Stimulated activated CD4-positive, alpha-beta T cell treated with anti-CD3 and anti-CD28 coated beads, Interleukin-12 subunit alpha, Interleukin-12 subunit beta, amount 100 ng/mL, for 48 hours (primary cell): Measurements from ENCODE around the gene SMOC2.

ENCODE experiments used
- DNase-seq, 3 donors: peaks; one replicate each; pipeline ENCODE4 v3.0.0-alpha.2; 2020; ENCODE audit warnings: low read depth in 2 of 3, low spot score in 1 of 3

The SMOC2 gene

DNA sequence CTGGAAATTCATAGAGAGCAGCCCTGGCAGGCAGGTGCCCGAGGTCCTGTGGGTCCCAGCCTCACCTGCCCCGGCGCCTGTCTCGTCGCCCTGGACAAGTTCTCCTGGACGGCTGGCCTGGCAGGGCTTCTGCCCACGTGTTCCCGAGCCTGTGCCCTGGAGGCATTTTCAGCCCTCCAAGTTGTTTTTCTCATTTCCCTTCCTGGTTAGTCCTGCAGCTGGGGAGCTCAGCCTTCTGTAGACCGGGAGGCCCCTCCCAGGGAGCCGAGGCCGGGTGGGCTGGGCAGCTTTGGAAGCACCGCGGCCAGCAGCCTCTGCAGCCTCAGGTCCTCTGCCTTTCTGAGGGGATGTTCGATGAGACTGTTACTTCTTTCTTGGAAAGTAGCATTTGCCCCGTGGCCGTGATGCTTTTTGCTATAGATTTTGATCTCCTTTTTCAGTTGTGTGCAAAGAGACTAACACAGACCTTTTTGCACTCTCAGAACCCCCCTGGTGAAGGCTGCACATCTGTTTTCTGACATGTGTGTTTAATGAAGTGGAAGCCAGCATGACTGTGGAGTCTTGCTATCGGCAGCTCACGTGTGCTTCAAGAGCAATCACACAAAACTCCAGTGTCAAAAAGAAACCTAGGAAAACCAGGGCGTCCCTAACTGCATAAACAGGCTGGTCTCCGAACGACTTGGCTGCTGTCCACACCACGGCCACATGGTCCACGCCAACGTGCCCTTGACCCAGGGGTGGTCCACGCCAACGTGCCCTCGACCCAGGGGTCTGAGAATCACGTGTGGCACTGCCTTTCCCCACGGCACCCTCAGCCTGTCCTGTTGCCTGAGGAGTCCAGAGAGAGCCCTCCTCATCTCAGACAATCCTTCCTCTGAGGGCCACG is 207.5 kb downstream of the SMOC2 start:
- DNase-seq, result no peak

DNA sequence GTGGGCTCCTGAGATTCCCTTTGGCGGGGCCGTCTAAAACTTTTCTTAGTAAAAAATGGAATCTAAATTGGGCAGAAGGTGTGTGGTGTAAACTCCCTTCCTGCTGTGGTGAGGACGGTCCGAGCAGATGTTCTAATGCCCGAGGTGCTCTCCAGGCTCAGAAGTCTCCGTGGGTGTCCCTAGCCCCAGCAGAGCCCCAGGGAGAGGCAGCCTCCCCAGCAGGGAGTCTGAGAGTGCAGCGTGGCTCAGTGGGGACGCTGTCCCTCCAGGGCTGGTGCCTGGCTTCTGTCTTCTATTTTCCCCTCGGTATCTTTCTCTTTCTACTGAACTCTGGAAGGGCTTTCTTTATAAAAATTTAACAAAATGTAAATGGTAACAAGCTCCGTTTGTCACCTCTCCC is 208.2 kb downstream of the SMOC2 start:
- no peak for DNase-seq

DNA sequence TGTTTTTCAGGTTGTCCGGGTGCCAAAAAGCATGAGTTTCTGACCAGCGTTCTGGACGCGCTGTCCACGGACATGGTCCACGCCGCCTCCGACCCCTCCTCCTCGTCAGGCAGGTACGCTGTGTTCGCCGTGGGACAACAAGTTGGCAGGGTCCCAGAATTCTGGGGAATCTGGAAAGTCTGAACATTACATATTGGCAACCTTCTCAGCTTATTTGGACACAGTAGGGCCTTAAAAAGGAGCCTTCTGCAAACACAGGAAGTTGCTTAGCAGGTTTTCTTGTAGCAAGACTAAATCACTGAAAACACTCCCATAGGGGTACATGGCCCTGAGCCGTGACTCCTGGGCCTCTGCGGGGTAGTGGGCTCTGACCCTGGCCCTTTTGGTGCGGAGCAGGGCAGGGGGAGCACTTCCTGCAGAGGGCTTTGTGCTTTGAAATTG is 209.7 kb downstream of the SMOC2 start:
- DNase-seq, result no peak

DNA sequence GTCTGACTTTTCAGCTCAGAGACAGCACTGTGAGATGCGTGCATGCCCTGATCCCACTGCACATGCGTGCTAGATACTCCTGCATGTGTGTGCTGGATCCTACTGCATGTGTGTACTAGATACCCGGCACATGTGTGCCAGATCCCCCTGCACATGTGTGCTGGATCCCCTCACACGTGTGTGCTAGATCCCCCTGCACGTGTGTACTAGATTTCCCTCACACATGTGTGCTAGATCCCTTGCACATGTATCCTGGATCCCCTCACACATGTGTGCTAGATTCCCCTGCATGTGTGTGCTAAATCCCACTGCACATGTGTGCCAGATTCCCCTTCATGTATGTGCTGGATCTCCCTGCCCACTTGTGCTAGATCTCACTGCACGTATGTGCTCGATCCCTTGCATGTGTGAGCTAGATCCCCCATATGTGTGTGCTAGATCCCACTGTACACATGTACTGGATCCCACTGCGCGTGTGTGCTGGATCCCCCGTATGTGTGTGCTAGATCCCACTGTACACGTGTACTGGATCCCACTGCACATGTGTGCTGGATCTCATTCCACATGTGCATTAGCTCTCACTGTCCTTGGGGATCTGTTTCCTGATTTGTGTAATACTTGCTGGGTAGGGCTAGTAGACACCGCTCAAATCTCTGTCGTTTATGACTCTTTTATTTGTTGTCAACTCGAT is 214.6 kb downstream of the SMOC2 start:
- no peak for DNase-seq

DNA sequence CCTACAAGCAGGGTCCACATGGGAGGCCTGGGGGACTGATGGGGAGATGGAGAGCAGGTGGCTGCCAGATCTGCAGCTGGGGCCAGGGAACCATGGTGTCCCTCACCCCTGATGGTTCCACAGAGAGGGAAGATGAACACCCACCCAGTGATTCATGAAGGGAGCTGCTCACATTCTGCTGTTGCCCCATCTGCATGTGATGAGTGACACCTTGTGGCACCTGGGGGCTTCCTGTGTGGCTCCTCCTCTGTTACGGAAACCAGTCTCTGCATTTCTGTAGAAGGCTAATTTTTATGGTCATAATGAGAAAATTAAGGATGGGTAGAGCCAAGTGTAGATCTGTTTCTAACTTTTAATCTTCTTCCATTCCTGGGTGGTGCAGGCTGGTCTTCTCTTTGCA is 217.1 kb downstream of the SMOC2 start:
- no peak for DNase-seq

DNA sequence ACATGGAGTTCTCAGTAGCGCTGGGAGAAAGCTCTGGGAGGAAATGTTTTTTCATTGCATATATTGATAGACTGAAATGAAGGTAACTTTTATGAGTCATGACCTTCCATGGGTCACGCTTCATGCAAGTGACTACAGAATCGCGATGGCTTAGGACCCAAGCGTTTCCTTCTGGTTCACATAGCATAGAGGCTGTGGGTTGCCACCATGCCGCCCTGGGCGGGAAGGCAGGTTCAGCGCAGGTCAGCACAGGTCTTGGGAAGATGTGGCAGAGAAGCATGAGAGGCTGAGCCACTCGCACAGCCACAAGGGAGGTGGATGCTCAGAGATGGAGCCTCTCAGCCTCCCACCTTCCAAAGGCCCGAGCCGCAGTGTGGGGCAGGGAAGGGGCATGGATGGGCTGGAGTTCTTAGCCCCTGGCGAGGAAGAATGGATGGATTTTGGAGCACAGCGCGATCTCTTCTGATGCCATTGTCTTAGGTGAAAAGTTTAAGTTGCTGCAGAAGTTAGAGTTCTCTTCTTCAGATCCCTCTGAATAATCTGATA is 219.5 kb downstream of the SMOC2 start:
- DNase-seq, result no peak

DNA sequence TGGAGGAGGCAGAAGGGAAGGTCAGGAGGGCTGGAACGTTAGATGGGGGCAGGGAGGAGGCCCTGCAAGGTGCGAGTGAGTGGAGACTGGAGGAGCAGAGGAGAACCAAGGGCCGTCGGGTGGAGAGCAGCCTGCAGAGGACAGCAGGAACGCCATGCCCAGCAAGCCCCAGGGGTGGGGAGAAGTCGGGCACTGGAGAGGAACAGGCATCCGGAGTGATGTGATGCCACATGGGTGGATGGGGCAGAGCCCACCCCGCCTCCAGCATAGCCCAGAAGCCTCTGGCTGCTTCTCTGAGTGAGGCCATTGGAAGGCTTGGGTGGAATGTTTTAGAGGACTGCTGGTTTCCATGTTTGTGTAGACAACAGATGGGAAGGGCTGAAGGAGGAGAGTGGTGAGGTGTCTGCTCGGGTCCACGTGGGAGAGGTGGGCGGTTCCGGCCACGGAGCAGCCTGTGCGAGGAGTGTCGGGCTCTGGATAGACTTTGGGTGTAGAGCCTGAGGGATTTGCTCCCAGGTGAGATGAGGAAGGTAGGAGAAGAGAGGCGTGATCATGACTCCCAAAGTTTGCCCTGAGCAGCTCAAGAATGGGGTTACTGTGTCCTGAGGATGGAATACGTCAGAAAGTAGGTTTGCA is 221.4 kb downstream of the SMOC2 start:
- no peak for DNase-seq

DNA sequence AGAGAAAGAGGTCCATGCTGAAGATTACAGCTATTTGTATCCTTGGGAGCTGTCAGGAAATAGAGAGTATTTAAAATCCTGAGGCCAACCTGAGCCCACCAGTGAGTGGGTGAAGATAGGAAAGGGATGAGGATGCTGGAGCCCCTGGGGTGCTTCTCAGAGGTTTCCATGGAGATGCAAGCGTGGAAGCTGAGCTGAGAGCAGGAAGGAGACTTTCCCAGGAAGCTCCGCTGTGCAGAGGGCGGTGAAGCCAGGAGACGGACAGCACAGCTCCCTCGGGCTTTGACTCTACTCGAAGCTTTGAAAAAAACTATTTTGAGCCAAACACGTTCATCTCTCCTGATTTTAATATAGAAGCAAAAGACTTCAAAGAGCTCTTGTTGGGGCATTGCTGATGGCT is 222.1 kb downstream of the SMOC2 start:
- no peak for DNase-seq

DNA sequence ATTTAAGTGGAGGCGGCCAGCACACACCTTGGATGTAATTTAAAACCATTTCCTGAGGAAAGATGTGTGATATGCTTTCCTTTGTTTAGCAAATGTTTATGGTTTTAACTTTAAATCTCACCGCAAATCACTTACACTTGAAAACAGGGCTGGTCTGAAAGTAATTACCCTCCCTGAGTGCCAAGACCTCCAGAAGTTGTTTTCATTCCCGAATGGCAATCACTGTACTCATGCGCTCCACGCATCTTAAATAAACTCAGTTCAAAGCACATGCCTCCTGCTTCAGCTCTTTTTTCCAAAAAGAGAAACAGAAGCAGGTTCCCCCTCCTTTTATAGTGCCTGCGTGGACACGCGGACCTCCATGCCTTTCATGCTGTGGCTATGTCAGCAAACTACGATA is 224.0 kb downstream of the SMOC2 start:
- no peak for DNase-seq

DNA sequence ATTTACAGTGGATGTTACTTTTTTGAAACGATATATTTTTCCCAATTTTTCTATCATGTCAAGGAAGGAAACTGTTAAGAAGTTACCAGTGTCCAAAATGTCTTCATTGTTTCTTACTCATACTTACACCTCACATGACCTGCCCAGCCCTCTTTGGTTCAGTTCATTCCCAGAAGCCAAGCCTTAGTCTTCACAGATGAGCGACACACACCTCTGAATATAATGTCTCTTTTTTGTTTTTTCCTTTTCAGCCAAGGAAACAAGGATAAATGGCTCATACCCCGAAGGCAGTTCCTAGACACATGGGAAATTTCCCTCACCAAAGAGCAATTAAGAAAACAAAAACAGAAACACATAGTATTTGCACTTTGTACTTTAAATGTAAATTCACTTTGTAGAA is 225.2 kb downstream of the SMOC2 start:
- no peak for DNase-seq

DNA sequence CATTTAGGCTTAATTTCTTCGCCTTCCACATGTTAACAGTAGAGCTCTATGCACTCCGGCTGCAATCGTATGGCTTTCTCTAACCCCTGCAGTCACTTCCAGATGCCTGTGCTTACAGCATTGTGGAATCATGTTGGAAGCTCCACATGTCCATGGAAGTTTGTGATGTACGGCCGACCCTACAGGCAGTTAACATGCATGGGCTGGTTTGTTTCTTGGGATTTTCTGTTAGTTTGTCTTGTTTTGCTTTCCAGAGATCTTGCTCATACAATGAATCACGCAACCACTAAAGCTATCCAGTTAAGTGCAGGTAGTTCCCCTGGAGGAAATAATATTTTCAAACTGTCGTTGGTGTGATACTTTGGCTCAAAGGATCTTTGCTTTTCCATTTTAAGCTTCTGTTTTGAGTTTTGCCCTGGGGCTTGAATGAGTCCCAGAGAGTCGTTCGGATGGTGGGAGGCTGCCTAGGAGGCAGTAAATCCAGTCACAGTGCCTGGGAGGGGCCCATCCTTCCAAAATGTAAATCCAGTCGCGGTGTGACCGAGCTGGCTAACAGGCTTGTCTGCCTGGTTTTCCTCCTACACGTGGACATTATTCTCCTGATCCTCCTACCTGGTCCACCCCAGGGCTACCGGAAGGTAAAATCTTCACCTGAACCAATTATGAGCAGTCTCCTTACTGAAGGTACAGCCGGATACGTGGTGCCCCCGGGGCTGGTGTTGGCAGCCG is 225.9 kb downstream of the SMOC2 start:
- no peak for DNase-seq

DNA sequence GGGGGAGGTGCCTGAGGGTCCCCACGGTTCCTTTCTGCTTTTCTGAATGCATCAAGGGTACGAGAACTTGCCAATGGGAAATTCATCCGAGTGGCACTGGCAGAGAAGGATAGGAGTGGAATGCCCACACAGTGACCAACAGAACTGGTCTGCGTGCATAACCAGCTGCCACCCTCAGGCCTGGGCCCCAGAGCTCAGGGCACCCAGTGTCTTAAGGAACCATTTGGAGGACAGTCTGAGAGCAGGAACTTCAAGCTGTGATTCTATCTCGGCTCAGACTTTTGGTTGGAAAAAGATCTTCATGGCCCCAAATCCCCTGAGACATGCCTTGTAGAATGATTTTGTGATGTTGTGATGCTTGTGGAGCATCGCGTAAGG is 226.4 kb downstream of the SMOC2 start:
- no peak for DNase-seq

DNA sequence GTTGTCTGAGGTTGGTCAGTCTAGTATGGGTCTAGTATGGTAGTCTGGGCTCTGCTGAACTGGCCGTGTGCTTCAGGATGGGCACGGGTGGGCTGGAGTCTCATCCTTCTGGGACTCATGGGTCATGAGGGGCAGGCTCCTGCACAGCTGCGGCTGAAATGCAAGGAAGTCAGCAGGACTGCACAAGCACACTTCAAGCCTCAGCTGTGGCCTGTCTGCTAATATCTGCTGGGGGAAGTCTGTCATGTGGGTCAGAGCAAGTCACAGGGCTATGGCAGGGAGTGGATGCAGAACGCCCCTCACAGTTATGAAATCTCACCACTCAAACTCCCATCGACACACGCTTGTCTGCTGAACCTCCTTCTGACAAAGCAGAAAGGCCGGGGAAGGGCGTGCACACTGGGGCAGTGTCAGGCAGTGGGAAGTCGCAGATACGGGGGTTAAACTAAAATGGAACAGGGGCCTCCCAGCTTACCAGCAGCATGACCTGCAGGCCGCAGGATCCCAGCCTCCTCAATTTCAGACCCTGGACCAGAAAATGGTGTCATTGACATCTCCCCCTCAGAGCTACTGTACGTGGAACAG is 229.5 kb downstream of the SMOC2 start:
- no peak for DNase-seq

DNA sequence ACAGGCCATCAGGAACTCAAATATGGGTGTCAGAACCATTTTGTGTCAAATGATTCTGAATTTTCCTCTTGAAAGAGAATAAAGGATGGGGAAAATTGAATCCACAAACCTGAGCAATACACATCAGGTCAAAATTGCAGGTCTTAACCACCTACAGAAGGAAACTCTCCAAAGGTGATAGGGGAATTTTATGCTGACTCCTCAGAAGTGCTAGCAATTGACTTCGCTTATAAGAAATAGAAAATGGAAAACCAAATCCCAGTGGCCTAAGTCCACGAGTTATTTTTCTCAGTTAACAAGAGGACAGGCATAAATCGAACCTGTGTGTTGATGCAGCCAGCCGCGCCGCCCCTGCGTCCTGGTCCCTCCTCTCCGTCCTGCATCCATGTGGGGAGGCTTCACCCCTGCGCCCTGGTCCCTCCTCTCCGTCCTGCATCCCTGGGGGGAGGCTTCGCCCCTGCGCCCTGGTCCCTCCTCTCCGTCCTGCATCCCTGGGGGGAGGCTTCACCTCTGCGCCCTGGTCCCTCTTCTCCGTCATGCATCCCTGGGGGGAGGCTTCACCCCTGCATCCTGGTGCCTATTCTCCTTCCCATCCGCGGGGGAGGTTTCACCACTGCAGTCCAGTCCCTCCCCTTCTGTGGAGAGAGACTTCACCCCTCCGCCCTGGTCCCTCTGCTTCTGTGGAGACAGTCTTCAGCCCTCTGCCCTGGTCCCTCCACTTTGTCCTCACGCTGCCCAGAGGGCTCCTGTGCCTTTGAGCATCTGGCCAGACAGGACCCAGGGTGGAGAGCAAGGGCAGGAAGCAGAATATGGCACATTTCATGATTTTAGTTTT is 230.3 kb downstream of the SMOC2 start:
- DNase-seq, result no peak

DNA sequence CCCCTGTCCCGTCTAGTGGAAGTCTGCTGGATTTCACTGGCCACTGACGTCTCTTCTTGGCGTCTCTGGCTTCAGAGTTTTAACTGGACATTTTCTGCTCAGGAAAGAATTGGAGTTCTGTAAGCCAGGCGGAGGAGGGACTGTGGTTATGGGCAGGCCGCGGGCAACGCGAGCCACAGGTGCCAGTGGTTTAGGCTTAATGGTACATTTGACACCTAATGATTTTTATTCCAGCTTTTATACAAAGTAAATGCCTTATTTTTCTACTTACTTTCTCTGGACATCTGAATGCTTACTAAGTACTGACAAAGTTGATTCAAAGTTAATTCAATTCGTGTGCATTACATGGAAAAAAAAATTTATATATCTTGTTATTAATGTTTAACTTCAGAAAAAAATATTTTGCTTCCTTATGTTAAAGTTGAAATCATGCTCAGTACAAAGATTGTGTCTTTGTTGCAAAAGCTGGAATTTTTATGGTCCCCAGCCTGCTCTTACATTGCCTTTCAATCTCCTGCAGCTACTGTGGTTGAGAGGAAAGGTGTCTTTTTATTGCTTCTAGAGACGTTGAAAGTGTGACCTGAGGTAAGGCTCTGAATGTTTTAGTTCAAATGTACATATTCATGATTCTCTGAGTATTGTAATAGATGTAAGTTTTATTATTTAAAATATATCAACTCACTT is 231.0 kb downstream of the SMOC2 start:
- DNase-seq, result no peak

DNA sequence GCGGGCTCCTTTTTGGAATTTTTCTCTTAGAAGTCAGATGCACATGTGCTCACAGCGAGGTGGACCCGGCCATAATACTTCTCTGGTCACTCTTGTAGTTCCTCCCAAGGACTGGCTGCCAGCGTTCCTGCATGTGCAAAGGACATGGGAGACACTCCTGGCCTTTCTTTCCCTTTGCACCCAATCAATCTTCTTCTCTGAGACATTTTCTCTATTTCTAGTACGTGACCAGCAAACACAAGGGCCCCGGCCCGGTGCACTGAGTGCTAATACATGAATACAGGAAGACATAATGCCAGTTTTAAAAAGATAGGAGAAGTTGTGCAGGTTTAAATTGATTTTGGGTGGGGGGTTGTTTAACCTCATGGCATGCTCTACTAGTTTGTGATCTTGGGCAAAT is 233.6 kb downstream of the SMOC2 start:
- DNase-seq, result no peak

DNA sequence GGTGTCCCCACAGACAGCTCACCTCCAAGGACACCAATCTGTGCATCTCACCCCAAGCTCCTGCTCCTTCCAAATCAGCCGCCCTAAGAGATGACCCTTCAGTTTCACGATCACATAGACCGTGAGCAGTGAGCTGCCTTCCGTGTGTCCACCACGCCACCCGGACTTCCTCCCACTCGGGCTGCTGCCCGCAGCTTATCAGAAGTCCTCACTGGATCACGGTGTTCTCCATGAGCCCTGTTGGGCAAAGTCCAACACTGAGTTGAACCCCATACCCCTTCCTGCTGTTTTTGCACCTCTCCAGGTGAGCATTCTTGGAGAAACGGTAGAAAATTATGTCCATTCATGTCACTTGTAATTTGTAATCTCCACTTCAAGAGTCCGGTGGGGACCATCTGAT is 234.4 kb downstream of the SMOC2 start:
- DNase-seq, result no peak

DNA sequence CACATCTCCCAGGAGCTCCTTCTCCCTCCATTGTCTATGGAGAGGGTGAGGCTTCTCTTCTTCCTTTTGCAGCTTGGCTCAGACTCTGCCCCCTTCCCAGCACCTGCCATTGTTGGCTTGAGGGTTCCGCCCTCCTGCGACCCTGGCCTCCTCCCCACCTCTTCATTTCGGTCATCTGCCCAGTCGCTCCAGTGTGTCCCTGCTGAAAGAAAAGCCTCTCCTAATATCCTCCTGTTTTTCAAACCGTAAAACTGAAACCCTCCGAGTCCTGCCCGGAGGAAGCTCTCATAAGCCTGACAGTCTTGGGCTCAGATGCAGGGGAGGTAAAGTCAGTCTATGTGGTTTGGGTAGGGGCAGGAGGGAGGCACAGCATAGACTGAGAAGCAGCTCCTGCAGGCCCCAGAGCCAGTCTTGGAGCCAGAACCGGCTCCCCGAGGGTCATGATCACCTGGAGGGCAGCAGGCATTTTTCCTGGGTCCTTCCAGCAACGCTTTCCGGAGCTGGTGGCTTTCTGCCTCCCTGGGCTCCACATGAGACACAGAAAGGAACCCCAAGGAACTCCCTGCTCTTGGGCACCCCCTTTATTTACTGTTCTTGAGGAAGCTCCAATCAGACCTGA is 235.1 kb downstream of the SMOC2 start:
- DNase-seq, result no peak
